WTC11 (cell line): ENCODE data around the gene BMF. TPM values are rescaled to one million over a fixed set of nuclear protein-coding genes. Genes with fewer than 3 reads are reported as not detected.
"Not testable (repeated sequence)": the region's sequence is repeated elsewhere in the genome, so short reads cannot be mapped to it uniquely, and the experiment has no call there.

Experiments used
- ATAC-seq: fragments of 200-7000 bp; cut with Tn5 transposase; 2 replicates; pipeline ENCODE4 v1.10.0; 2021; ENCODE audit warnings: mild to moderate bottlenecking, moderate library complexity
- CTCF ChIA-PET: fragments of 300-600 bp; sonication (Branson Sonifier 250); formaldehyde crosslinking; loops from one replicate; lab custom pipeline; 2021; ENCODE audit warnings: antibody characterized with exemption; lab: Charles Lee
- POLR2A ChIA-PET: fragments of 350-600 bp; sonication (Branson Sonifier 250); formaldehyde crosslinking; loops from one replicate; lab custom pipeline; 2021; ENCODE audit warnings: antibody characterized with exemption; lab: Charles Lee
- DNase-seq: peaks from one replicate; pipeline ENCODE4 v3.0.0; 2021; ENCODE audit warnings: low spot score
- H3K27ac Mint-ChIP-seq: 2 replicates; pipeline ENCODE4 v1.8.0; 2021; ENCODE audit warnings: mixed read lengths
- H3K27me3 Mint-ChIP-seq: 2 replicates; pipeline ENCODE4 v1.8.0; 2021; ENCODE audit warnings: low read depth, mild to moderate bottlenecking, moderate library complexity, mixed read lengths
- H3K36me3 Mint-ChIP-seq: 2 replicates; pipeline ENCODE4 v1.8.0; 2021; ENCODE audit warnings: mixed read lengths
- H3K4me1 Mint-ChIP-seq: 2 replicates; pipeline ENCODE4 v1.8.0; 2022; ENCODE audit warnings: mixed read lengths
- H3K4me3 Mint-ChIP-seq: 2 replicates; pipeline ENCODE4 v1.8.0; 2021; ENCODE audit warnings: mild to moderate bottlenecking, moderate library complexity, mixed read lengths
- H3K9me3 Mint-ChIP-seq: 2 replicates; pipeline ENCODE4 v1.8.0; 2021; ENCODE audit warnings: mixed read lengths
- CREM ChIP-seq: sonication (generic); formaldehyde crosslinking; IDR thresholded peaks from 2 replicates; pipeline ENCODE4 v1.8.1; 2022; ENCODE audit warnings: mild to moderate bottlenecking, missing genetic modification reagents, moderate library complexity
- ELF4 ChIP-seq: sonication (generic); formaldehyde crosslinking; IDR thresholded peaks from 2 replicates; pipeline ENCODE4 v1.8.1; 2022; ENCODE audit warnings: low read depth, mild to moderate bottlenecking, moderate library complexity, missing genetic modification reagents
- ERG ChIP-seq: fragments of 250-450 bp; sonication (Bioruptor Pico); IDR thresholded peaks from 2 replicates; pipeline ENCODE4 v1.8.0; 2021; ENCODE audit warnings: mild to moderate bottlenecking
- GTF2I ChIP-seq: fragments of 250-450 bp; sonication (Bioruptor Pico); conservative IDR thresholded peaks from 2 replicates; pipeline ENCODE4 v1.4.0; 2021; ENCODE audit warnings: mild to moderate bottlenecking
- HMGA2 ChIP-seq: fragments of 250-450 bp; sonication (Bioruptor Pico); IDR thresholded peaks from 2 replicates; pipeline ENCODE4 v1.4.0; 2021; ENCODE audit warnings: mild to moderate bottlenecking, moderate library complexity
- MYBL2 ChIP-seq: sonication (generic); formaldehyde crosslinking; IDR thresholded peaks from 2 replicates; pipeline ENCODE4 v1.8.1; 2023; ENCODE audit warnings: mild to moderate bottlenecking, moderate library complexity, missing genetic modification reagents
- SP1 ChIP-seq: sonication (generic); formaldehyde crosslinking; conservative IDR thresholded peaks from 2 replicates; pipeline ENCODE4 v1.8.1; 2022; ENCODE audit warnings: missing genetic modification reagents
- ZBTB21 ChIP-seq: sonication (generic); formaldehyde crosslinking; IDR thresholded peaks from 2 replicates; pipeline ENCODE4 v1.8.1; 2023; ENCODE audit warnings: mild to moderate bottlenecking, missing genetic modification reagents, borderline replicate concordance
- ZNF532 ChIP-seq: fragments of 250-450 bp; sonication (Bioruptor Pico); IDR thresholded peaks from 2 replicates; pipeline ENCODE4 v1.9.0; 2021; ENCODE audit warnings: mild to moderate bottlenecking, borderline replicate concordance
- total RNA-seq: library from RNA; stranded (reverse); gene quantifications from 3 replicates; pipeline ENCODE4 v1.2.3, GENCODE V29; 2021
- TF ChIP-seq, protein P1 (sequence below): fragments of 250-450 bp; sonication (Bioruptor Pico); IDR thresholded peaks from 2 replicates; pipeline ENCODE4 v1.9.0; 2021; ENCODE audit warnings: mild to moderate bottlenecking
- TF ChIP-seq, protein P2 (sequence below): sonication (generic); formaldehyde crosslinking; conservative IDR thresholded peaks from 2 replicates; pipeline ENCODE4 v1.8.1; 2023; ENCODE audit warnings: mild to moderate bottlenecking, low read depth, missing genetic modification reagents, moderate library complexity
- TF ChIP-seq, protein P3 (sequence below): fragments of 250-450 bp; sonication (Bioruptor Pico); conservative IDR thresholded peaks from 2 replicates; pipeline ENCODE4 v1.9.0; 2021; ENCODE audit warnings: mild to moderate bottlenecking

Gene BMF
- total RNA-seq, 1 experiment from 2014 or later, result 36.9 TPM

DNA sequence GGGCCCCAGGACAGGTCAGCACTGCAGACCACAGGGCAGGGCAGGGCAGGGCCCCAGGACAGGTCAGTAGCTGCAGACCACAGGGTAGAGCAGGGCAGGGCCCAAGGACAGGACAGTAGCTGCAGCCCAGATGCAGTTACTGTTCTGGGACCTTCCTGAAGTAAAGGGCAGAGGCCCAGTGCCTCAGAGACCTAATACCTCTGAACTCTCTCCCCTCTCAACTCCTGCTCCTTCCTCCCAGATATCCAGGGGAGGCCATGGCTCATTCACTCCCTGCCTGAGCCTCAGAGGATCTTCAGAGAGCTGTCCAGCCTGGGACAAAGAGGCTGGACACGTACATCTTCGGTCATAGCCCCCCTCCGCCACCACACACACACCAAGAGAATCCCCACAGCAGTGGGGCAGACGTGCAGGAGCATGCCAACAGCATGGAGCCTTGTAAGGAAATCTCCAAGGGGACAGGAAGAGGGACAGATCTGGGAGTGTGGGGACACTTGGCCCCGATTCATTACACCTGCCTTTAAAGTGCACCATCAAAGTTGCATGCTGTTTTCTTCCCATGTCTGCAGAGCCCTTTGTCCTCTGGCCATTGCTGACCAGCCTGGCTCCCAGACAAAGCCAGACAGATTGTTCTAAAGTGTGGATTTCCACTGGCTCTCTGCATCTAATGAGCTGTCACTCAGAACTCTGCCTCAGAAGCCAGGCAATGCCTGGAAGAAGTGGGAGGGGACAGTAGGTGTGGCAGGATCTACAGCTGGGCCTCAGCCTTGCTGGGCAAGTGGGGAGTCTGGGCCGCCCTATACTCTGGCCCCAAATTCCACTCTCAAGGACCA lies 28.0 kb upstream of the BMF start:
- Mint-ChIP-seq H3K9me3 (no peaks in the 10 kb centered on the region), H3K36me3 (no peaks in the 10 kb centered on the region), H3K4me1 (peaks cover 21% of the 10 kb centered on the region), H3K4me3 (no peak overlapping the region), H3K27ac (no peak overlapping the region), H3K27me3 (no peaks in the 10 kb centered on the region)
- ChIA-PET POLR2A (interaction anchor here (1.1 kb wide), 1 partner anchor 25 kb away, joined by 4 read pairs; the partner anchor contains the start of gene BUB1B), CTCF (interaction anchor here (0.6 to 1.7 kb wide), 11 partner anchors 25 to 138 kb away, joined by 3 to 7 read pairs (median 4); partner anchors contain the start of gene BMF)
- DNase-seq (no peak), ATAC-seq (peak; percentile 43)
- no peak for TF ChIP-seq ERG (CRISPR knock-in tag)
- no peak for TF ChIP-seq SP1 (CRISPR knock-in tag)
- TF ChIP-seq, protein P1, sequence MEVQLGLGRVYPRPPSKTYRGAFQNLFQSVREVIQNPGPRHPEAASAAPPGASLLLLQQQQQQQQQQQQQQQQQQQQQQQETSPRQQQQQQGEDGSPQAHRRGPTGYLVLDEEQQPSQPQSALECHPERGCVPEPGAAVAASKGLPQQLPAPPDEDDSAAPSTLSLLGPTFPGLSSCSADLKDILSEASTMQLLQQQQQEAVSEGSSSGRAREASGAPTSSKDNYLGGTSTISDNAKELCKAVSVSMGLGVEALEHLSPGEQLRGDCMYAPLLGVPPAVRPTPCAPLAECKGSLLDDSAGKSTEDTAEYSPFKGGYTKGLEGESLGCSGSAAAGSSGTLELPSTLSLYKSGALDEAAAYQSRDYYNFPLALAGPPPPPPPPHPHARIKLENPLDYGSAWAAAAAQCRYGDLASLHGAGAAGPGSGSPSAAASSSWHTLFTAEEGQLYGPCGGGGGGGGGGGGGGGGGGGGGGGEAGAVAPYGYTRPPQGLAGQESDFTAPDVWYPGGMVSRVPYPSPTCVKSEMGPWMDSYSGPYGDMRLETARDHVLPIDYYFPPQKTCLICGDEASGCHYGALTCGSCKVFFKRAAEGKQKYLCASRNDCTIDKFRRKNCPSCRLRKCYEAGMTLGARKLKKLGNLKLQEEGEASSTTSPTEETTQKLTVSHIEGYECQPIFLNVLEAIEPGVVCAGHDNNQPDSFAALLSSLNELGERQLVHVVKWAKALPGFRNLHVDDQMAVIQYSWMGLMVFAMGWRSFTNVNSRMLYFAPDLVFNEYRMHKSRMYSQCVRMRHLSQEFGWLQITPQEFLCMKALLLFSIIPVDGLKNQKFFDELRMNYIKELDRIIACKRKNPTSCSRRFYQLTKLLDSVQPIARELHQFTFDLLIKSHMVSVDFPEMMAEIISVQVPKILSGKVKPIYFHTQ (CRISPR knock-in tag), result no peak
- TF ChIP-seq HMGA2 (CRISPR knock-in tag), result no peak
- TF ChIP-seq, protein P2, sequence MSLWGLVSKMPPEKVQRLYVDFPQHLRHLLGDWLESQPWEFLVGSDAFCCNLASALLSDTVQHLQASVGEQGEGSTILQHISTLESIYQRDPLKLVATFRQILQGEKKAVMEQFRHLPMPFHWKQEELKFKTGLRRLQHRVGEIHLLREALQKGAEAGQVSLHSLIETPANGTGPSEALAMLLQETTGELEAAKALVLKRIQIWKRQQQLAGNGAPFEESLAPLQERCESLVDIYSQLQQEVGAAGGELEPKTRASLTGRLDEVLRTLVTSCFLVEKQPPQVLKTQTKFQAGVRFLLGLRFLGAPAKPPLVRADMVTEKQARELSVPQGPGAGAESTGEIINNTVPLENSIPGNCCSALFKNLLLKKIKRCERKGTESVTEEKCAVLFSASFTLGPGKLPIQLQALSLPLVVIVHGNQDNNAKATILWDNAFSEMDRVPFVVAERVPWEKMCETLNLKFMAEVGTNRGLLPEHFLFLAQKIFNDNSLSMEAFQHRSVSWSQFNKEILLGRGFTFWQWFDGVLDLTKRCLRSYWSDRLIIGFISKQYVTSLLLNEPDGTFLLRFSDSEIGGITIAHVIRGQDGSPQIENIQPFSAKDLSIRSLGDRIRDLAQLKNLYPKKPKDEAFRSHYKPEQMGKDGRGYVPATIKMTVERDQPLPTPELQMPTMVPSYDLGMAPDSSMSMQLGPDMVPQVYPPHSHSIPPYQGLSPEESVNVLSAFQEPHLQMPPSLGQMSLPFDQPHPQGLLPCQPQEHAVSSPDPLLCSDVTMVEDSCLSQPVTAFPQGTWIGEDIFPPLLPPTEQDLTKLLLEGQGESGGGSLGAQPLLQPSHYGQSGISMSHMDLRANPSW (CRISPR knock-in tag), result no peak
- TF ChIP-seq ZNF532, result no peak
- TF ChIP-seq, protein P3, sequence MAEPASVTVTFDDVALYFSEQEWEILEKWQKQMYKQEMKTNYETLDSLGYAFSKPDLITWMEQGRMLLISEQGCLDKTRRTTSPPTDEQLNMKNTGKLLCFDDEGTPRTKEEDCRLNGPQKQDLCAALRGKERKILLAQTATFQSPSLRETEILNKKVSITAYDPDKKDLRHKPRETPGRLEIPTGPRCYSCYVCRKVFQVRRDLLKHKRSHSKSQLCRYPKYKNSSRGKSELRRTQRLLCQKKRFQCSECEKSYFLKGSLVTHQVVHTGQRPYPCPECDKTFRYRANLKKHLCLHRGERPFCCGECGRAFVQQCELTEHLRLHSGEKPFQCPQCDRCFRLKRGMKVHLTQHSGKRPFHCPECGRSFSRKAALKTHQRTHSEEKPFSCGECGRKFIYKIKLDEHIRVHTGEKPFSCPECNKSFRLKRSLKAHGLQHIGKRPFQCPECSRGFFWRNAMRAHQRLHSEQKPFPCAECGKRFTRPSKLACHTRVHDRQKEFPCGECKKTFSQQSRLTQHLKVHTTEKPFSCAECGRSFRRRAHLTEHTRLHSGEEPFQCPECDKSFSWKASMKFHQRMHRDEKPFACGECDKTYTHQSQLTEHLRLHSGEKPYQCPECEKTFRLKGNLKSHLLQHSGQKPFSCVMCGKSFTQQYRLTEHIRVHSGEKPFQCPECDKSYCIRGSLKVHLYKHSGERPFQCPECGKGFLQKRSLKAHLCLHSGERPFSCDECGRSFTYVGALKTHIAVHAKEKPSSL (CRISPR knock-in tag), result no peak
- no peak for TF ChIP-seq ZBTB21 (CRISPR knock-in tag)
- no peak for TF ChIP-seq GTF2I (CRISPR knock-in tag)
- TF ChIP-seq ELF4 (CRISPR knock-in tag), result no peak
- no peak for TF ChIP-seq CREM (CRISPR knock-in tag)
- TF ChIP-seq MYBL2 (CRISPR knock-in tag), result no peak

DNA sequence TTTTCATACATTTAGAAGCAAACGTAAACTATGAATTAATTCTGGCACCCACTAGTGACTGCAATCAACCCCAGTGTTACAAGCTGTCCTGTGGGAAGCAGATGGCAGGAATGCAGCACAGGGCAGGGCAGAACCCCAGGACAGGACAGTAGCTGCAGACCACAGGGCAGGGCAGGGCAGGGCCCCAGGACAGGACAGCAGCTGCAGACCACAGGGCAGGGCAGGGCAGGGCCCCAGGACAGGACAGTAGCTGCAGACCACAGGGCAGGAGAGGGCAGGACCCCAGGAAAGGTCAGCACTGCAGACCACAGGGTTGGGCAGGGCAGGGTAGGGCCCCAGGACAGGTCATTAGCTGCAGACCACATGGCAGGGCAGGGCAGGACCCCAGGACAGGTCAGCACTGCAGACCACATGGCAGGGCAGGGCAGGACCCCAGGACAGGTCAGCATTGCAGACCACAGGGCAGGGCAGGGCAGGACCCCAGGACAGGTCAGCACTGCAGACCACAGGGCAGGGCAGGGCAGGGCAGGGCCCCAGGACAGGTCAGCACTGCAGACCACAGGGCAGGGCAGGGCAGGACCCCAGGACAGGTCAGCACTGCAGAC lies 27.3 kb upstream of the BMF start:
- POLR2A ChIA-PET, CTCF ChIA-PET, ATAC-seq, H3K27me3 Mint-ChIP-seq, H3K9me3 Mint-ChIP-seq, H3K4me3 Mint-ChIP-seq, DNase-seq, H3K27ac Mint-ChIP-seq, H3K36me3 Mint-ChIP-seq: not testable (repeated sequence)
- H3K4me1 Mint-ChIP-seq, result peaks cover 21% of the 10 kb centered on the region
